K562 (cell line): ENCODE data around the gene SORT1. TPM values are rescaled to one million over a fixed set of nuclear protein-coding genes. Genes with fewer than 3 reads are reported as not detected.

Experiments used
- AFF1 ChIP-seq, 2 experiments: fragments of 450-650 bp; IDR thresholded peaks; 2 replicates each; pipeline ENCODE4 v1.6.1; 2018; ENCODE audit warnings: mild to moderate bottlenecking in 2 of 2, low read depth in 1 of 2; ENCODE audit not compliant: partially characterized antibody in 2 of 2
- ATF3 ChIP-seq, 2 experiments: fragments of 450-650 bp in 1 of 2; sonication (generic) in 1 of 2; formaldehyde crosslinking in 1 of 2; IDR thresholded peaks in 1 of 2; conservative IDR thresholded peaks in 1 of 2; 2 replicates each; pipeline versions ENCODE4 v1.6.1 to v1.8.1; 2016 to 2023; ENCODE audit warnings: mild to moderate bottlenecking in 2 of 2, moderate library complexity in 2 of 2, inconsistent platforms in 1 of 2, missing genetic modification reagents in 1 of 2
- CBX8 ChIP-seq: fragments of 200-600 bp; sonication (generic); IDR thresholded peaks from 2 replicates; pipeline ENCODE4 v1.6.1; 2012; ENCODE audit warnings: borderline replicate concordance, mixed run types, low read depth, mild to moderate bottlenecking, moderate library complexity, mixed read lengths, low read length, control low read depth, inconsistent platforms; ENCODE audit not compliant: poor library complexity, severe bottlenecking; ENCODE audit errors: extremely low read depth
- HDGF ChIP-seq: fragments of 450-650 bp; IDR thresholded peaks from 2 replicates; pipeline ENCODE4 v1.6.1; 2016
- MCM7 ChIP-seq, 2 experiments: fragments of 450-650 bp; IDR thresholded peaks; 2 replicates each; pipeline ENCODE4 v1.6.1; 2016 to 2018
- PBX2 ChIP-seq, 2 experiments: IDR thresholded peaks in 1 of 2; conservative IDR thresholded peaks in 1 of 2; 2 replicates each; pipeline ENCODE4 v1.6.1; 2016; ENCODE audit warnings: low read depth in 2 of 2, mild to moderate bottlenecking in 1 of 2, missing compliant biosample characterization in 1 of 2, missing genetic modification characterization in 1 of 2, moderate library complexity in 1 of 2
- polyA plus RNA-seq, 8 experiments: library from polyadenylated mRNA; depleted of rRNA in 4 of 8; stranded (reverse) in 5 of 8; unstranded in 3 of 8; fragments of >200 nt; fragmentation: Nextera tagmentation in 2 of 8; fragmentation: Illumina TruSeq in 1 of 8; extraction: Ambion mirVana in 2 of 8; extraction: Trizol in 1 of 8; gene quantifications; 2 replicates each; pipeline versions ENCODE4 v1.2.1 to v1.2.3, GENCODE V29; 2011 to 2014; ENCODE audit warnings: inconsistent platforms in 1 of 8, missing spikeins in 1 of 8
- total RNA-seq, 7 experiments: library from RNA; depleted of rRNA in 6 of 7; stranded (reverse); fragments of >200 nt in 6 of 7; fragmentation: Illumina TruSeq in 2 of 7; extraction: Trizol in 2 of 7; gene quantifications; 2 replicates each; pipeline versions ENCODE4 v1.2.1 to v1.2.3, GENCODE V29; 2011 to 2021; ENCODE audit warnings: low replicate concordance in 1 of 7

Gene SORT1
- total and polyA plus RNA-seq, 9 of the 15 experiments (the other 6 are each of a cell fraction or from before 2014, with no cell fraction given), result 27.4 to 112 (median 65.0) TPM

DNA sequence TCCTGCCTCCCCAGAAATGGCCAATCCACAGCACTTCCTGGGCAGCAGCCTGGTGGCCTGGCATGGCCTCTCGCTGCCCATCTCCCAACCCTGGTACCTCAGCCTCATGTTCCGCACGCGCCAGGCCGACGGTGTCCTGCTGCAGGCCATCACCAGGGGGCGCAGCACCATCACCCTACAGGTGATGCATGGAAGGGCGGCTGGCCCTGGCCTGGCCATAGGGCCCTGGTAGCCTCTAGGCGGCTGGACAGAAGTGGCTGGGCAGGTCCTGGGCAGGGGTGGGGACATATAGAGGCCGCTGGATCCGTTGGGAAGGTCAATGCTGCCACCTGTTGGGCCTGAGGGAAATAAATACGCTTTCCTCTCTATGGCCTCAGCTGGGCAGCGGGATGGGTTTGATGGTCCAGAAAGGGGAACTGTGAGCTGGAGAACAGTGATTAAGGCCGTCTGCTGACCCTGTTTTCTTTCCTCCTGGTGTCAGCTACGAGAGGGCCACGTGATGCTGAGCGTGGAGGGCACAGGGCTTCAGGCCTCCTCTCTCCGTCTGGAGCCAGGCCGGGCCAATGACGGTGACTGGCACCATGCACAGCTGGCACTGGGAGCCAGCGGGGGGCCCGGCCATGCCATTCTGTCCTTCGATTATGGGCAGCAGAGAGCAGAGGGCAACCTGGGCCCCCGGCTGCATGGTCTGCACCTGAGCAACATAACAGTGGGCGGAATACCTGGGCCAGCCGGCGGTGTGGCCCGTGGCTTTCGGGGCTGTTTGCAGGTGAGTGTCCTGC lies 133.9 kb downstream of the SORT1 start (continued):
- TF ChIP-seq ATF3 (IDR thresholded peaks at IDR 0.05) (peak; percentile 65; the same call in 1 of the 2 replicates), ATF3 (CRISPR knock-in tag; conservative IDR thresholded peaks at IDR 0.05) (peak; percentile 69), HDGF (peak; percentile 95), MCM7 (IDR thresholded peaks at IDR 0.05) (no peak), PBX2 (CRISPR knock-in tag; IDR thresholded peaks at IDR 0.05; ENCODE audit: low read depth) (no peak), PBX2 (tag; conservative IDR thresholded peaks at IDR 0.05; ENCODE audit: low read depth) (0 out of 2 replicates have a peak, but pooled peaks have one; percentile 5), CBX8 (no peak), AFF1 (IDR thresholded peaks at IDR 0.05; ENCODE audit: low read depth in 1 of 2, partially characterized antibody in 2 of 2) (no peak)
